Cortex of kidney (tissue), 1 donor: ENCODE data around the gene PRSS48.
A peak's percentile ranks its signal among the peaks of the same experiment; 100 is the strongest.
"Not testable (repeated sequence)": the region's sequence is repeated elsewhere in the genome, so short reads cannot be mapped to it uniquely, and the experiment has no call there.

Source experiments
- DNase-seq: peaks from one replicate; lab custom pipeline; 2025; lab: John Stamatoyannopoulos, UW

Gene PRSS48

DNA sequence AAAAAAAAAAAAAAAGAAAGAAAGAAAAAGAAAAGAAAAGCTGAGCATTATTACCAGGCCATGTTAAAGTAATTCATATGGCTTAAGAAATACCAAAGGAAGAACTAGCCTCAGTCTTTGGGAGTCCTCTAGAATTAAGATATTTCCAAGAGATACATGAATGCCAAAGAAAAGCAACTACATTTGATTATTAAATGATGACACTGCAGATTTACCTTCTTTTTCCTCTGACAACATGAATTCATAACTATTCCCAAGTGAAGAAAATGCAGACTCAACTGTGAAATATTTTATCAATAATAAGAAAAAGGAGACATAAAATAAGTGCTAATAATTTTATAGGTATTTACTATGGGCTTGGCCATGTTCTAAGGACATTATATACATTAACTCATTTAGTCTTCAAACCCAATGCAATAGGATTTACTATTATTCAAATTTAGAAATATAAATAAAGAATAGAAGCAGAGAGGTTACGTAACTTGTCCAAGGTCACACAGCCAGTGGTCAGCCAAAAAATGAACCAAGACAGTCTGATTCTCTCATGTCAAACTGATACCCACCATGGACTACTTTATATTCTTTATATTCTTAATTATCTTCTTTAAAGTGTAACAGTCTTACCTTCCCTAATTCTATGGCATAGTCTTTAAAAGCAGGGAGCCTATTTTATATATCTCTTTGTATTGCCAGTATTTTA, 41.5 kb downstream of the PRSS48 start:
- DNase-seq = no peak

DNA sequence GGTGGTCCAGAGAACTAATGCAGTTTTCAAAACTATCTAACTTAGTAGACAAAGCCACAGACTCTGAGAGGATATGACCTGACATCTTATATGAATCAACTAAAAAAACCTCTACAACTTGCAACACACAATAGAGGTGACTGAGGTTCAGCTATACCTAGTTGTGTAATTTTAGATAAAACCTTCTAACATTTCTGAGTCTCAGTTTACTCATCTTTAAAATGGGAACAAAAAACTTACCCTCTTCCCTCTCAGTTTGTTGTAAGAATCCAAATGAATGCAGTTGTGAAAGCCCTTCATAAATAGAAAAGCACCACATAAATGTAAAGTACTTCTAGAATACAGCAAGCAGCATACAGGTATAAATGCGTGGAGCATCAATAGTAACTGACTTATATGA, 42.5 kb downstream of the PRSS48 start:
- no peak for DNase-seq

DNA sequence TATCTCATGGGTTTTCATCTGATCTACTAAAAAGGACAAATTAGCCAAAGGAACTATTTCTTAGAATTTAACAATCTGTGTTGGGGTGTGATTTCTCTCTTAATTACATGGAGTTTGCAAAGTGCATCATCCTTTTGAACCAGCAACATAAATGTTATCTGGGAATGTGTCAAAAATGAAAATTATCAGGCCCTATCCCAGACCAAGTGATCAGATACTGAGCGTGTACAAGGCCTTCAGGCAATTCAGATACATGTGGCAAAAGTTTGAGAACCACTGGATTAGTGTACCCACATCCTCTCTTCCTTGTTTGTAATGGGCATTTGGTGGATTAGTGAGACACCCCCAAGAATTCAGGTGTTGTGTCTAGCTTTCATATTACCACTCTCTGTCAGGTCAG, 44.6 kb downstream of the PRSS48 start:
- DNase-seq = no peak

DNA sequence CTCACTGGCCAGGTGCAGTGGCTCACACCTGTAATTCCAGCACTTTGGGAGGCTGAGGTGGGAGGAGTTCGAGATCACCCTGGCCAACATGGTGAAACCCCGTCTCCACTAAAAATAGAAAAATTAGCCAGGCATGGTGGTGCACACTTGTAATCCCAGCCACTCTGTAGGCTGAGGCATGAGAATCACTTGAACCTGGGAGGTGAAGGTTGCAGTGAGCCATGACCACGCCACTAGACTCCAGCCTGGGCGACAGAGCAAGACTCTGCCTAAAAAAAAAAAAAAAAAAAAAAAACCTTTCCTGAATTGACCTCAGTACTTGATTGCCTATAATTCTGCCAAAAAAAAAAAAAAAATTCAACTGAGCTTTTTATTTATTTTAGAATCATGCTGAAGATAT, 45.2 kb downstream of the PRSS48 start:
- DNase-seq = not testable (repeated sequence)

DNA sequence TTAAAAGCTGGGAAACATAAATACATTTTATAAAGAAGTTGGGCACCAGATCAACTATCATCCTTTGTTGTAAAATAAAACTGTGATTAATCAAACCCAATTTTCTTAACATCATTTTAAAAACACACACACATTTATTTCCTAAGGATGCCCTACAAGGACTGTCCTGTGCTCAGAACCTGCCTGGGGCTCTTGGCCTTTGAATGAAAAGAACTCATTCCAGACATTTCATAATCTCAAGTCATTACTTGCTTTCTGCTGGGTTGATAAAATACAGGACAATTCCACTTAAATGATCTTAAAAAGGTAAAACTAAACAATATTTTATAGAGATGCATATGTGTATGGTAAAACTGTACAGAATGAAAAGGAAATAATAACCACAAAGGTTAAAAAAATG, 45.6 kb downstream of the PRSS48 start:
- no peak for DNase-seq

DNA sequence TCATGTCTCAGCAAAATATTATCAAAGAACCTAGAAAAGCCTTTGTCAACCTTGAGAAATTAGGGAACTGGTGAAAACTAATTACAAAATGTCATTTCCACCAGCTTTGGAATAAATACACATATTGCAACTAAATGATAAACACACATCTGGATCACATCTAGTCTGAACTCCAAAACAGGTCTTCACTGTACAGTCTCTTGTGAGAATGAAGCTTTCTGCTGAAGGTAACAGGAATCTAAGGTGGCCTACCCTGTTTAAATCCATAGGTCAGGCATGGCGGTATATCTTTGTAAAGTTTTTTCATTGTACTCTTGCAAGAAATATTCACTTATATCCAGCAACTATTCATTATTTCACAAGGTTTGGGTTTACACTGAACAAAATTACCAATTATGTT, 46.7 kb downstream of the PRSS48 start:
- no peak for DNase-seq

DNA sequence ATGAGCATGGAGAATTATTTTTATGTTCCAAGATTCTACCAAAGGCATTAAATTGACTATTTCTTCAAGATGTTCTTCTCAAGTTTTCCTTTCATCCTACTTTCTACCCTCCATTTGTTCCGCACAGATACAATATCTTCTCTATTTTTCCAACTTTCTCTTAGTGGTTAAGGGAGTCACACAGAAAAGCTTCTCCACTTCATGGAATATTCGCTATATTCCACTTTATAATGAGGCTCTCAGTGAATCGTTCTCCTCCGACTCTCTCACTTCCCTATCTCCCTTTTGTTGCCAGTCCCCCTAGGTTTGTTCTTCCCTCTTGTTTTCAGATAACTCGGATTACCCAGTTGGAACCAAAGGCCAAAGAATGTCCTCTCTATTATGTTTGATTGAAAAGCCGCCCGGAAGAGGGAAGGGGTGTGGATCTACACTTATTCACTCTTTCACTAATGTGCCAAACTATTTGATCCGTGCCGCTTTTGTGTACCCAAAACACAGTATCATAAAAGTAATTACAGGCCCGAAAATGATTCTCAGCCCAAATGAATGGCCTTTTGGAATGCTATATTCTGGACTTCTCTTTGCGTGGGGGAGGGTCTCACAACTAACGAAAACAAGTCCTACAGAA, 47.3 kb downstream of the PRSS48 start:
- DNase-seq = no peak

DNA sequence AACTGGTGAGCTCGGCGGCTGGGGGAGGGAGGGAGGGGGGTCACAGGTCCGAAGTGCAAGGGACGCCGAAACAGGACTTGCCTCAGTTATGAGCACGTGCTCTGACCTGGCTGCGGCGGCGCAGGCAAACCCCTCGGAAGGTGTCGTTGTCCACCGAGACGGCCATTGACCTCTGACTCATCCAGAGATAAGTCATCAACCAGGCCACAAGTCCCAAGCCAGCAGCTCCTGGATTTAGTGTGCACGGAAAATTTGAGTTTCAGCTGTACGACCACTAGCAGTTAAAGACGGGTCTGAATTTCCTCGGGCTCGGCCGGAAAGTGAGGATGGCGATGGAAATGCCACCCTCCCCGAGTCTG, 47.8 kb downstream of the PRSS48 start:
- peak; percentile 23 for DNase-seq

DNA sequence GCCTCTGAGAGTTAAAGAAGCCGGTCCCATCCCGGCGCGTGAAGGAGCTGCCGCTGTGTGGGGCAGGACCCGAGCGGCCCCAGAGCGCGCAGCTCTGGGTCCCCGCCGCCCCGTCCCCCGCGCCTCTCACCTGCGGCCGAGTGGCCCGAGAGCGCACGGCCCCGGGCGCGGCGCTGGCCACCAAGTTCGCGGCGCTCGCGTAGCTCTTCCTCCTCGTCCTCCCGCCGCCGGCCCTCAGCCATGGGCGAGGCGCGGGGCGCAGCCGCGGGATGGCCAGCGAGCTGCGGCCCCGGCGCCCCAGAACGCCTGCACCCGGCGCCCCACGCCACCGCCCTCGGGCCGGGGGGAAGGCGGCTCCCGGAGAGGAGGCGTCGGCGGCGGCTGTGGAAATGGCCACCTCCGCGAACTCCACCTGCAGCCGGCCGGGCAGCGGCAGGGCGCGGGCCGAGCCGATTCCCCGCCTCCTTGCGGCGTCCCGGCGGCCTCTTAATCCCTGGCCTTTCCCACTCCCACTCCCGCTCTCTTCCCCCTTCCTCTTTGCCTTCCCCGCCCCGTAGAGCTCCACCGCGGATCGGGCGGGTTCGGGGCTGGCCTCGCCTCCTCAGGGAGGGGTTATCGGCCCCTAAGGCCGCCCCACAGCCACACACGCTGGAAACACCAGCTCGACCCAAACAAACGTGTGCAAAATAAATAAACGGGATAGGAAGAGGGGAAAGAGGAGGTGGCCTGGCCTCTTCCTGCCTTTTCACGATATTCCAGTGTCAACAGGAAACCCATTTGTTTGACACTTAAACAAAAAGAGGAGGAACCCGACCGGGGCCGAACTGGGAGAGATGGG, 48.4 kb downstream of the PRSS48 start, which contains the start of gene SH3D19:
SH3D19 (minus strand) TSS at position 495 of the 838 bp plus-strand sequence; CDS start at position 242, 253 bp downstream.
- DNase-seq = no peak

DNA sequence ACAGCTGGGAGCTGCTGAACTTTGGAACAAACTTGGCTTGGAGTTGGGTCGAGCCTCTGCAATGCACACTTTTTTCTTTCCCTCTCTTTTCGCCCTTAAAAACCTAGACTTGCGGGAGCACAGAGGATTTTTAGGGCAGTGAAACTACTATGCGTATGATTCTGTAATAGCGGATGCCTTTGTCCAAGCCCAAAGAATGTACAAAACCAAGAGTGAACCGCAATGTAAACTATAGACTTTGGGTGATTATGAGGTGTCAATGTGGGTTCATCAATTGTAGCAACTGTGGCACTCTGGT, 48.9 kb downstream of the PRSS48 start:
- no peak for DNase-seq

DNA sequence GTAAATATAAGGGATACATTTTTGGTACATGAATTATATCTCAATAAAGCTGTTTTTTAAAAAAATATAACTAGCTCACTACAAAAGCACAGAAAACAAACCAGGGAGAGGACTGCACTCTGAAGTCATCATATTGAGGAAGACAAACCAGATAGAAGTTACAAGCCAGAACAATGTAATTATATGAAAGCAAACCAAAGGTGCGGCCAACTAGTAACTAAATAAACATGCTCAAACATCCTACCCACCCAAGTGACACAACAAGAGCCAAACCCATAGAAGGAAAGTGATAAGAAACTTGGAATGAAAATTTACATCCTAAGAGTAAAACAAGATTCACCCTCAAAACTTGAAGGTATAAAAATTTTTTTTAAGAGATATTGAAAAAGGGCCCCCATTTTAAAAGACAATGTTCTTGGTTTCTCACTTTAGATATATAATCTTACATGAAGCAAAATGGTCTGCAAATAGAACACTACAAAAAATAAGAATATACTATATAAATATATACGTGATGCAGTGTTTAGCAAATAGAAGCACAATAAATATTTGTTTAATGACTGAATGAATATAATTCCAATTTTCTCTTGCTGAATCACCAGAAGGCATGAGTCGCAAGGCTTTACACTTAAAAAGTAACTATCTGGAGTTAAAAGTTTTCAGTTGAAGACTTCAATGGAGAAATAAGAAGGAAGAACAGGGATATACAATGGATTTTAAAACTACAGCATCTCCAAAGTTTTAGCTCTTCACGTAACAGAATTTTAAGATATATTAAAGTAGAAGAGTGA, 52.5 kb downstream of the PRSS48 start:
- DNase-seq = no peak

DNA sequence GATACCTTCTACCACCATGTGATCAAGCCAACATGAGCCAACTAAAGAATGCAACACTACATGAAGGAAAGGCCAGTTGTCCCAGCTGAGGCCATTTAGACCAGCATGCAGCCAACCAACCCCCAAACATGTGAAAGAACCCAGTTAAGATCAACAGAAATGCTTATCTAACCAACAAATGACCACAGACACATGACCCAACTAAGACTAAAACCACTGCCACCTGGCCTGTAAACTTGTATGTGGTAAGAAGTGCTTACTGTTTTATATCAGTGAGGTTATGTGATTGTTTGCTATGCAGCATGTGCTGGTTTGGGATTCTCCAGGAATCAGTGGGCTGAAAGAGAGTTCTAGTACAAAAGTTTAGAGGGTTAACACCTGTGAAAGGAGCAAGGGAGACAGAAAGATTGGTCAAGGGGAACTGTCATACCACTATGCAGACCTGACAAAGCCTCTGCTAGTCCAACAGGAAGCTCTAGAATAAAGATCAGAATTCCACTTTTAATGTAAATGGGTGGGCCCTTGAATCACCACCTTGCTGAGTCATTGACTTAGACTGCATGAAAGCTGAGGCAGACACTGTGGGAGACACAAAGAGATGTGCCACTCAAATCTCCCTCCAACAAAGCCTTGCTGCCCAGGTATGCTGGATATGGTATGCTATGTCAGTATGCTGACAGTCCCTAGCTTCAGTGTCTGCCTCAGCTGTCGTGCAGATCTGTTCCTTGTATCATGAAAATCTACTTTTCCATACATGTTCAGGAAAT, 54.5 kb downstream of the PRSS48 start:
- no peak for DNase-seq

DNA sequence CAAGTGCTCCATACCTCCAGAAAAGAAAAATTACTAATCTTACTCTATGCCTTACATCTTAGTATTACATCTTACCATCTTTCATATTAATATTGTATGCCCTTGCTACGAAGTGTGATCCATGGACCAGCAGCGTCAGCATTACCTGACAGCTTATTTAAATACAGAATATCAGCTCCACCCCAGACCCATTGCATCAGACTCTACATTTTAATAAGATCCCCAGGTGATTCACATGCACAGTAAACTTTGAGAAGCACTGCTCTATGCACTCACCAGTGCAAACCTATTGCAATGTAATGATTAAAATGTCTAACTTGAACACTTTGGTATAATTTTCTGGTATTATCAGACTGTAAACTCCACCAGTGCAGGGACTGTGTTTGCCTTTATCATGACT, 62.5 kb downstream of the PRSS48 start:
- no peak for DNase-seq

DNA sequence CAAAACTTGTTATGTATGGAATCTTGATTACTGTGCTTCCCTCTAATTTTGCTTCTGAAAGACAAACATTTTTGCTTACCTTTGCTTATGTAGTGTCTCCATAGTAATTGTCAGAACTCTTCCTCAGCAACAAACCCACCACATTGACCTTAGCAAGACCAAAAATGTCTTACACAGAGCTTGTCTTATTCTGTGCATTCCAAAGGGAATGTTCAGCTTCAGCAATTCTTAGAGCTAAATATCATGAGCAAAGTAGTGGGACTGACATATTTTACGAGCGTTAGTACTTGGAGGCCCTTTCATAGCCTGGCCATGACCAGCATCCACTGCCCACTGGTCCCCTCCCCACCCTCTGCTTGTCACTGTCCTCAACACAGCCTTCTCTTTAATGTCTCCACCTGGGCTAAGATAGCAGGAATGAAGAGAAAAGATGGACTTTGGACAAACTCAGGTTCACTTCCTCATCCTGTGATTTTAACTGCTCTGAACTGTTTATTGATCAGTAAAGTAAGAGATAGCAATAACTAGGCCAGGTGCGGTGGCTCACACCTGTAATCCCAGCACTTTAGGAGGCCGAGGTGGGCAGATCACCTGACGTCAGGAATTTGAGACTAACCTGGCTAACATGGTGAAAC, 63.9 kb downstream of the PRSS48 start:
- no peak for DNase-seq
